Ureter (tissue), 1 donor: ENCODE measurements around the gene ARHGEF6. TPM values are rescaled to one million over a fixed set of nuclear protein-coding genes. Genes with fewer than 3 reads are reported as not detected.
"Not testable (repeated sequence)": the region's sequence is repeated elsewhere in the genome, so short reads cannot be mapped to it uniquely, and the experiment has no call there.

Experiments
- DNase-seq: peaks from one replicate; pipeline ENCODE4 v3.0.0-alpha.2; 2020; ENCODE audit warnings: low spot score
- total RNA-seq: library from RNA; stranded (reverse); gene quantifications from one replicate; pipeline ENCODE4 v1.2.4, GENCODE V29; 2023
- donor health status: DM: yes; HTN: yes; CAD: no.

Gene ARHGEF6, protein sequence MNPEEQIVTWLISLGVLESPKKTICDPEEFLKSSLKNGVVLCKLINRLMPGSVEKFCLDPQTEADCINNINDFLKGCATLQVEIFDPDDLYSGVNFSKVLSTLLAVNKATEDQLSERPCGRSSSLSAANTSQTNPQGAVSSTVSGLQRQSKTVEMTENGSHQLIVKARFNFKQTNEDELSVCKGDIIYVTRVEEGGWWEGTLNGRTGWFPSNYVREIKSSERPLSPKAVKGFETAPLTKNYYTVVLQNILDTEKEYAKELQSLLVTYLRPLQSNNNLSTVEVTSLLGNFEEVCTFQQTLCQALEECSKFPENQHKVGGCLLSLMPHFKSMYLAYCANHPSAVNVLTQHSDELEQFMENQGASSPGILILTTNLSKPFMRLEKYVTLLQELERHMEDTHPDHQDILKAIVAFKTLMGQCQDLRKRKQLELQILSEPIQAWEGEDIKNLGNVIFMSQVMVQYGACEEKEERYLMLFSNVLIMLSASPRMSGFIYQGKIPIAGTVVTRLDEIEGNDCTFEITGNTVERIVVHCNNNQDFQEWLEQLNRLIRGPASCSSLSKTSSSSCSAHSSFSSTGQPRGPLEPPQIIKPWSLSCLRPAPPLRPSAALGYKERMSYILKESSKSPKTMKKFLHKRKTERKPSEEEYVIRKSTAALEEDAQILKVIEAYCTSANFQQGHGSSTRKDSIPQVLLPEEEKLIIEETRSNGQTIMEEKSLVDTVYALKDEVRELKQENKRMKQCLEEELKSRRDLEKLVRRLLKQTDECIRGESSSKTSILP
- 13.3 TPM for total RNA-seq

GRCh38 chrX:136780763-136781162, at the start of gene ARHGEF6:
Gene ARHGEF6 (minus strand): TSS chrX:136780932. CDS start chrX:136780882, 50 bp downstream.
- DNase-seq: no peak

DNA sequence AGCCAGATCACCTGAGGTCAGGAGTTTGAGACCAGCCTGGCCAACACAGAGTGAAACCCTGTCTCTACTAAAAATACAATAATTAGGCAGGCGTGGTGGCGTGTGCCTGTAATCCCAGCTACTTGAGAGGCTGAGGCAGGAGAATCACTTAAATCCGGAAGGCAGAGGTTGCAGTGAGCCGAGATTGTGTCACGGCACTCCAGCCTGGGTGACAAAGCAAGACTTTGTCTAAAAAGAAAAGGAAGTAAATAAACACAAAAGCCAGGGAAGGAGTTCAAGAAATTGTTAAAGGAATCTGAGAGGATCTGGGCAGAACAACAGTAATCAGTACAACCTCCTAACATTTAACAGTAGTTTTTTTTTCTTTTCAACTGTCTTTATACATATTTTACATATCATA, 48.7 kb upstream of the ARHGEF6 start:
- DNase-seq: no peak

DNA sequence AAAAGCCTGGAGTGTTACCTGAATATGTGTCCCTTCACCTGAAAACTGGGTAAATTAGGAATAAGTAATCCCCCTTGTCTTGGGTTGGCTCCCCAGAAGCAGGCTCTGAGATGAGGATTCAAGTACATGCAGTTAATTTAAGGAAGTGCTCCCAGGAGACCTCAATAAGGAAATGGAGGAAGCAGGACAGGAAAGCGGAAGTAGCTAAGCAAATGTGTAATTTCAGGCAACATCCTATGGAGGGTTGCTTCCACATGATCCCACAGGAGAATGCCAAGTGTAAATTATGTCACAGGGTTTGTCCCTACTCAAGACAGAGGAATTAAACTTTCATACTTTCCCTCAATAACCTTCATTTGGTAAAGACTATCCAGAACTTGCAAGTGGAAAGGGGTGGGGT, 48.1 kb upstream of the ARHGEF6 start:
- no peak for DNase-seq

DNA sequence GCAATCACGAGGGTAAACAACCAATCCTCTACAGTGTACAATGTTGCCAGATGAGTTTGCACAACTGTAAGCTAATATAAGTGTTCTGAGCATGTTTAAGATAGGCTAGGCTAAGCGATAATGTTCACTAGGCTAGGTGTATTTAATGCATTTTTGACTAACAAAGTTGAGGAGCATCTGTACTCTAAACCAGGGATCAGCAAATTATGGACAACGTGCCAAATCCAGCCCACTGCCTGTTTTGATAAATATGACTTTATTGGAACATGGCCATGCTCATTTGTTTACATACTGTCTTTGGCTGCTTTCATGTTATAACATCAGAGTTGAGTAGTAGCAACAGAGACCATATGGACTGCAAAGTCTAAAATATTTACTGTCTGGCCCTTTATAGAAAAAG, 46.3 kb upstream of the ARHGEF6 start:
- DNase-seq: no peak

DNA sequence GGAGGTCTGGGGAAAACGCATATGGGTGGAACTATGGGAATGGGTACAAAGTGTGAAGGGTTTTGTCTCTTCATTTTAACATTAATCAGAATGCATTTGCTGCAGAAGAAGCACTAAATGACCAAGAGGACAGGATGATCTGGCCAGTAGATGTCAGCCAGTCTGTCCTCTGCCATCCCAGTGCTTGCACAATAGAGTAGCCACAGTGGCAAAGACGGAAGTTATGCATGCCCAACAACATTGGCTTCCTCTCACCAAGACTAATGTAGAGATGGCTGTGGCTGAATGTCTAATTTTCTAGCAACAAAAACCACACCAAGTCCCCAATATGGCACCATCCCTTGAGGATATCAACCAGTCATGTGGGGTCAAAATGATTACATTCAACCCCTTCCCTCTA, 45.0 kb upstream of the ARHGEF6 start:
- no peak for DNase-seq

GRCh38 chrX:136823175-136823574, 42.4 kb upstream of the ARHGEF6 start:
- DNase-seq: no peak

GRCh38 chrX:136822337-136823095, 41.8 kb upstream of the ARHGEF6 start:
- no peak for DNase-seq

DNA sequence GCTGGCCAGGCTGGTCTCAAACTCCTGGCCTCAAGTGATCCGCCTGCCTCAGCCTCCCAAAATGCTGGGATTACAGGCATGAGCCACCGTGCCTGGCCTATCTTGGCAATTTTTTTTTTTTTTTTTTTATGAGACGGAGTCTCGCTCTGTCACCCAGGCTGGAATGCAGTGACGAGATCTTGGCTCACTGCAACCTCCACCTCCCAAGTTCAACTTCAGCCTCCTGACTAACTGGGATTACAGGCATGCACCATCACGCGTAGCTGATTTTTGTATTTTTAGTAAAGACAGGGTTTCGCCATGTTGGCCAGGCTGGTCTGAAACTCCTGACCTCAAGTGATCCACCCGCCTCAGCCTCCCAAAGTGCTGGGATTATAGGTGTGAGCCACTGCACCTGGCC, 39.0 kb upstream of the ARHGEF6 start:
- not testable (repeated sequence) for DNase-seq

GRCh38 chrX:136819031-136819703, 38.4 kb upstream of the ARHGEF6 start:
- no peak for DNase-seq

DNA sequence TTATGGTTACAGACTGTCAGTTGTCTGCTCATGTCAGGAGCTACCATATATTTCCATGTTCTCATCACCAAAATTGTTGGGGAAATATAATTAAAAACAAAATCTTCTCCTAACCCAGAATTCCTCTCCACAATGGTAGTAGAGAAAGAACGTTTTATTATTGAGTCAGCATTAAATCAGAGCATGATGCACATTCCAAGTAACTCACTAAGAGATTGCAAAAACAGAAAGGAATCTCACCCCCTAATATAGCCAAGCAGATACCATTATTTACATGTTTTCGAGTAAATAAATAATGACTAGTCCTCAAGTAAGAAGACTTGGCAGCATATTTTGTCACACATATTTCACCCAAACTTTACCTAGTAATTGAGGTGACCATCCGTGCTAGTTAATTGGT, 36.2 kb upstream of the ARHGEF6 start:
- DNase-seq: no peak

GRCh38 chrX:136814847-136815750, 34.4 kb upstream of the ARHGEF6 start:
- no peak for DNase-seq

- DNase-seq: no peak
Observed at GRCh38 chrX:136812286-136812685, 31.6 kb upstream of the ARHGEF6 start.

DNA sequence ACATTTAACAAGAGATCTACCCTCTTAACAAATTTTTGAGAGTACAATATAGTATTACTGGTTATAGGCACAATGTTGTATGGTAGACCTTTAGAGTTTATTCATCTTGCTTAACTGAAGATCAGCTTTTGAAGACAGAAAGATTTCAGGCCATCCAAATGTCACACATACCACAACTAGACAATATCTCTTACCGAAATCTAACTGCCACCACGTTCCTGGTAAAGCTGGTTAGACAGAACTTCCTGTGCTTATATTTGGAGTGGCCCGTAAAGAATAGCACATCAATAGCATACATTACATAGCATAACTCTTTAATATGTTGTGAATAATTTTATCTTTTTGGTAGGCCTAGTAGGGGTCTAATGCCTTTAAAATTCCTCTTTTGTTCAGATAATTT, 29.8 kb upstream of the ARHGEF6 start:
- no peak for DNase-seq

- DNase-seq: no peak
Observed at GRCh38 chrX:136806891-136807410, 26.2 kb upstream of the ARHGEF6 start.

DNA sequence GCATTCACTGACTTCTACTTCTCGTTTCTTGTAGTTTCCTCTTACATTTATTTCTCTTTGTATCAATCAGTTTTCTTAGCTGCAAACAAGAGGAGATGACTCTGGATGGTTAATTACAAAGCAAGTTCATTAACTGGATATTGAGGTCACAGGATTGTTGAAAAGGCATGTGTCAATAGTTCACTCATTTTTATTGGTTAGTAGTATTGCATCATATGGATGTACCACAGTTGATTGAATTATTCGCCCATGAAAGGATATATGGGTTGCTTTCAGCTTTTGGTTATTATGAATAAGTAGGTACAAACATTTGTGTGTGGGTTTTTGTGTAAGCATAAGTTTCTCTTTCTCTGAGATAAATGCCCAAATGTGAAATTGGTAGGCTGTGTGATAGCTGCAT, 21.8 kb upstream of the ARHGEF6 start:
- no peak for DNase-seq

- DNase-seq: no peak
Observed at GRCh38 chrX:136797787-136798186, 17.1 kb upstream of the ARHGEF6 start.

GRCh38 chrX:136795132-136795531, 14.4 kb upstream of the ARHGEF6 start:
- not testable (repeated sequence) for DNase-seq

- not testable (repeated sequence) for DNase-seq
Observed at GRCh38 chrX:136794660-136795059, 13.9 kb upstream of the ARHGEF6 start.

GRCh38 chrX:136794080-136794479, 13.3 kb upstream of the ARHGEF6 start:
- no peak for DNase-seq

DNA sequence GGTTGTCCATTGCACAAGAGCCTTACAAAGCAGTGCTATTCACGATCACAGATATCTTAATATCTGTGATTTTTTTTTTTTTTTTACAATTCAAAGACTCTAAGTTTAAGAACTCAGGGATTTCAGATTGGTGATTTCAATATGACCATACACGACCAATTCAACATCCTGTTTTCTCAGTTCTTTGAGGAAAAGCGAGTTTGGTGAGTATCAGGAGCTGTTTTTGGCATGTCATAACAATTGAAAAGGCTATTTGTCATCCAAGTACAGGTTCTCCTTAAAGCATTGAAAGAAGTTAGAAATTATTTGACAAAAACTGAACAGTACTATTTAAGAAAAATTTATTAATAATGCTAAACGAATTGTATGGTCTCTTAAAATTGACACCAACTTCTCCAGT, 9.1 kb upstream of the ARHGEF6 start:
- DNase-seq: no peak
